ENCODE measurements around the gene MSRB2. TPM values are rescaled to one million over a fixed set of nuclear protein-coding genes. Genes with fewer than 3 reads are reported as not detected.

MSRB2 gene
- total and polyA plus RNA-seq, 2 of the 8 experiments (the other 6 are each of a cell fraction or from before 2014, with no cell fraction given): 11.0 to 13.9 TPM

DNA sequence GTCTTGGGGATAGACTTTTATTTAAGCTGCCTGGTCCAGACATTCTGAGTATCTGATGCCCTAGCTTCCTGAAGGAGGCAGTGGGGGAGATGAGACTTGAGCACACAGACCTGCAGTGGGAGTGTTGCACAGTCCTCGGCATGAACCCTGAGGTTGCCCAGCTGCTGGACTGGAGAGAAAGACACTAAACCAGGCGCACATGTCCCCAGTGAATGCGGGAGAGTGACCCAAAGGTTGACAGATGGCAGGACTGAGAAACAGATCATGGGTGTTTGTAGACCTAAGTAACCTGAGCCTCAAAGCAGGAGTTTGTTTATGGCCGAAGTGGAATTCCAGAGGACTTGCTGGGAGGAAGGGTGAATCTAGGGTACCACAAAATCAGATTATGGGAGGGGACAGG lies 15.7 kb upstream of the MSRB2 start:
- Histone ChIP-seq H3K56ac (replicated peaks; ENCODE audit: insufficient read length, low read depth, low read length) (no peak overlapping the region), H3K4ac (replicated peaks; ENCODE audit: insufficient read length, low read depth, low read length) (no peak overlapping the region), H4K8ac (ENCODE audit: extremely low read depth, insufficient read depth, low read length) (no peak overlapping the region), H3K4me1 (replicated peaks in 1 of 4; ENCODE audit: control insufficient read depth in 3 of 4, insufficient read depth in 4 of 4, low read length in 3 of 4) (peaks cover 0 to 7% (median 4%) of the 10 kb centered on the region in 4 experiments; a peak in 6 of 7 replicates), H3K79me2 (ENCODE audit: control insufficient read depth in 1 of 2, insufficient read depth in 2 of 2, low read length in 2 of 2) (no peaks in the 10 kb centered on the region), H2BK20ac (ENCODE audit: low read length) (no peak overlapping the region), H3K23ac (ENCODE audit: insufficient read length) (no peak overlapping the region), H2BK5ac (ENCODE audit: low read depth, low read length) (no peak overlapping the region), H3K9me3 (ENCODE audit: insufficient read depth in 2 of 2, low read depth in 1 of 2, low read length in 1 of 2) (peaks cover 0 to 2% of the 10 kb centered on the region in 2 experiments; a peak in 1 of 4 replicates), H3K36me3 (ENCODE audit: control insufficient read depth in 2 of 4, insufficient read depth in 4 of 4, low read length in 3 of 4) (no peaks in the 10 kb centered on the region), H3K4me3 (ENCODE audit: extremely low read depth in 1 of 4, insufficient read depth in 2 of 4, low read depth in 3 of 4, low read length in 4 of 4) (no peak overlapping the region), H3K23me2 (ENCODE audit: low read depth, low read length) (no peaks in the 10 kb centered on the region), H3K27ac (ENCODE audit: low read depth, low read length) (no peak overlapping the region), H2BK12ac (ENCODE audit: low read depth, low read length) (no peak overlapping the region), H3K79me1 (ENCODE audit: low read depth, low read length) (no peaks in the 10 kb centered on the region), H4K91ac (replicated peaks; ENCODE audit: insufficient read length, low read length) (no peak overlapping the region), H3K18ac (ENCODE audit: extremely low read depth, low read length) (no peak overlapping the region), H3K9ac (replicated peaks in 1 of 4; ENCODE audit: extremely low read depth in 1 of 4, low read depth in 3 of 4, low read length in 3 of 4) (no peak overlapping the region), H4K20me1 (replicated peaks in 1 of 2; ENCODE audit: control insufficient read depth in 1 of 2, insufficient read depth in 2 of 2, low read length in 2 of 2) (no peaks in the 10 kb centered on the region), H2BK15ac (ENCODE audit: low read length) (no peak overlapping the region), H3K27me3 (replicated peaks in 1 of 4; ENCODE audit: control insufficient read depth in 3 of 4, extremely low read depth in 1 of 4, insufficient read depth in 3 of 4, low read length in 3 of 4) (no peaks in the 10 kb centered on the region), H2AFZ (ENCODE audit: low read length) (peak overlapping the region; percentile 99), H2BK120ac (replicated peaks; ENCODE audit: low read depth, low read length) (no peak overlapping the region), H3K14ac (ENCODE audit: insufficient read length) (no peak overlapping the region), H3K4me2 (ENCODE audit: insufficient read depth in 1 of 2, low read depth in 2 of 2, low read length in 2 of 2) (peak overlapping the region in 1 of 2 experiments; percentile 36; a peak in 1 of 4 replicates), H4K5ac (ENCODE audit: insufficient read length, low read depth, low read length) (no peak overlapping the region), H2AK5ac (ENCODE audit: low read depth, low read length) (no peak overlapping the region)
- DNase-seq (ENCODE audit: low read depth in 1 of 2, low spot score in 2 of 2): no peak
- POLR2A ChIA-PET (ENCODE audit: partially characterized antibody): interaction anchor here (1.1 kb wide), 1 partner anchor 24 kb away, joined by 4 read pairs; no protein-coding TSS in a partner anchor
- FAIRE-seq: peak; percentile 55
- TF ChIP-seq TEAD4 (IDR thresholded peaks at IDR 0.05; ENCODE audit: low read depth, low read length): 0 out of 2 replicates have a peak, but pooled peaks have one; percentile 10
- no peak for TF ChIP-seq CEBPB (IDR thresholded peaks at IDR 0.05; ENCODE audit: low read depth, low read length)
- TF ChIP-seq ATF2 (IDR thresholded peaks at IDR 0.05; ENCODE audit: low read length): no peak
- CTCF ChIA-PET (ENCODE audit: partially characterized antibody): interaction anchor here (1.1 kb wide), 1 partner anchor 528 kb away, joined by 3 read pairs; no protein-coding TSS in a partner anchor
- WGBS, 2 experiments (ENCODE audit: extremely low coverage in 1 of 2, insufficient coverage in 1 of 2, insufficient read length in 1 of 2, insufficient replicate concordance in 2 of 2, low coverage in 1 of 2, low lambda C conversion rate in 2 of 2, missing lambda C conversion rate in 1 of 2): 74% methylated on average over 4 of the region's 4 CpGs; no CpG with 5 or more reads in 1 of the 2 experiments
